ENCODE results near the gene INTS7. TPM values are rescaled to one million over a fixed set of nuclear protein-coding genes. Genes with fewer than 3 reads are reported as not detected.

INTS7 gene
- total RNA-seq, 1 experiment from 2014 or later = 35.5 TPM

- intact Hi-C loops (cut with micrococcal nuclease; ENCODE audit: unreplicated experiment) = loop anchor here (5.0 kb wide), 1 partner anchor 396 kb away; no protein-coding TSS in a partner anchor
- Histone ChIP-seq H3K27ac (ENCODE audit: low read length) (no peak overlapping the region), H3K4me3 (ENCODE audit: low read depth in 2 of 2, low read length in 2 of 2) (no peak overlapping the region), H3K9me3 (ENCODE audit: control insufficient read depth, insufficient read depth, low read depth, low read length) (no peaks in the 10 kb centered on the region), H3K36me3 (ENCODE audit: control insufficient read depth, insufficient read depth, low read length) (peaks cover 9% of the 10 kb centered on the region; the same call in 1 of the 2 replicates), H3K4me1 (ENCODE audit: control insufficient read depth, insufficient read depth, low read length) (no peaks in the 10 kb centered on the region), H3K27me3 (ENCODE audit: control insufficient read depth, insufficient read depth, low read length) (no peaks in the 10 kb centered on the region)
- POLR2A ChIA-PET = no interaction called here
- CTCF ChIA-PET = interaction anchor here (0.7 kb wide), 2 partner anchors 36 to 178 kb away, joined by 8 to 10 read pairs; no protein-coding TSS in a partner anchor
- ATAC-seq (no peak), DNase-seq (ENCODE audit: low read depth, low spot score) (no peak)
- no TSS peak for BruUV-seq (replicated peaks)
- no peak for TF ChIP-seq TCF7L2 (IDR thresholded peaks at IDR 0.05; ENCODE audit: low read depth, low read length)
- TF ChIP-seq POLR2AphosphoS5 (IDR thresholded peaks at IDR 0.05; ENCODE audit: low read depth, low read length) = no peak
- TF ChIP-seq REST (IDR thresholded peaks at IDR 0.05; ENCODE audit: insufficient read depth in 1 of 2, low read depth in 2 of 2, low read length in 1 of 2) = no peak
- TF ChIP-seq CTCF (IDR thresholded peaks at IDR 0.05) = no peak
- TF ChIP-seq SIN3A (IDR thresholded peaks at IDR 0.05; ENCODE audit: borderline replicate concordance, insufficient read depth, low read depth, low read length) = no peak
- in situ Hi-C loops (cut with HindIII; ENCODE audit: low pct_unique_long_range_greater_than_20kb, low sequenced_read_pairs) = no loop called here
These were observed 25.5 kb upstream of the INTS7 start for GRCh38 chr1:212060632-212061472.

- ATAC-seq (no peak), DNase-seq (ENCODE audit: low read depth, low spot score) (no peak)
- TF ChIP-seq SIN3A (IDR thresholded peaks at IDR 0.05; ENCODE audit: borderline replicate concordance, insufficient read depth, low read depth, low read length) (no peak), TCF7L2 (IDR thresholded peaks at IDR 0.05; ENCODE audit: low read depth, low read length) (no peak), REST (IDR thresholded peaks at IDR 0.05; ENCODE audit: insufficient read depth in 1 of 2, low read depth in 2 of 2, low read length in 1 of 2) (no peak), CTCF (IDR thresholded peaks at IDR 0.05) (no peak), POLR2AphosphoS5 (IDR thresholded peaks at IDR 0.05; ENCODE audit: low read depth, low read length) (no peak)
- Histone ChIP-seq H3K9me3 (ENCODE audit: control insufficient read depth, insufficient read depth, low read depth, low read length) (no peaks in the 10 kb centered on the region), H3K4me3 (ENCODE audit: low read depth in 2 of 2, low read length in 2 of 2) (no peak overlapping the region), H3K36me3 (ENCODE audit: control insufficient read depth, insufficient read depth, low read length) (no peaks in the 10 kb centered on the region), H3K27me3 (ENCODE audit: control insufficient read depth, insufficient read depth, low read length) (no peaks in the 10 kb centered on the region), H3K4me1 (ENCODE audit: control insufficient read depth, insufficient read depth, low read length) (no peaks in the 10 kb centered on the region), H3K27ac (ENCODE audit: low read length) (no peak overlapping the region)
- intact Hi-C loops (cut with micrococcal nuclease; ENCODE audit: unreplicated experiment) = no loop called here
- BruUV-seq (replicated peaks) = no TSS peak
- in situ Hi-C loops (cut with HindIII; ENCODE audit: low pct_unique_long_range_greater_than_20kb, low sequenced_read_pairs) = no loop called here
- ChIA-PET POLR2A (no interaction called here), CTCF (no interaction called here)
These were observed 20.0 kb upstream of the INTS7 start for GRCh38 chr1:212055333-212055732.
